GM21723 (cell line): ENCODE measurements around the gene GRIFIN.
"Not testable (repeated sequence)": the region's sequence is repeated elsewhere in the genome, so short reads cannot be mapped to it uniquely, and the experiment has no call there.

Source experiments
- ATAC-seq: cut with Tn5 transposase; IDR thresholded peaks from one replicate; pipeline ENCODE4 v1.9.1; 2021; ENCODE audit warnings: mild to moderate bottlenecking, moderate library complexity; ENCODE audit not compliant: unreplicated experiment

Gene GRIFIN

GRCh38 chr7:2480070-2480408 lies 3.8 kb upstream of the GRIFIN start:
- ATAC-seq, result no peak

GRCh38 chr7:2479276-2480069 lies 3.3 kb upstream of the GRIFIN start:
- ATAC-seq, result no peak

- no peak for ATAC-seq
These were observed 2.6 kb upstream of the GRIFIN start for GRCh38 chr7:2478800-2479199.

GRCh38 chr7:2478399-2478785 lies 2.2 kb upstream of the GRIFIN start:
- ATAC-seq, result no peak

- ATAC-seq, result no peak
These were observed 1.5 kb upstream of the GRIFIN start for GRCh38 chr7:2477447-2478398.

- no peak for ATAC-seq
These were observed 713 bp upstream of the GRIFIN start for GRCh38 chr7:2476776-2477446.

GRCh38 chr7:2475678-2476015 lies 551 bp downstream of the GRIFIN start:
- ATAC-seq, result no peak

GRCh38 chr7:2474813-2475677 lies 1.2 kb downstream of the GRIFIN start:
- no peak for ATAC-seq

GRCh38 chr7:2474224-2474623 lies 2.0 kb downstream of the GRIFIN start:
- no peak for ATAC-seq

- no peak for ATAC-seq
These were observed 2.6 kb downstream of the GRIFIN start for GRCh38 chr7:2473496-2474180.

GRCh38 chr7:2472739-2473138 lies 3.5 kb downstream of the GRIFIN start:
- no peak for ATAC-seq

GRCh38 chr7:2471396-2471795 lies 4.8 kb downstream of the GRIFIN start:
- no peak for ATAC-seq

- no peak for ATAC-seq
These were observed 5.2 kb downstream of the GRIFIN start for GRCh38 chr7:2471022-2471329.

- ATAC-seq, result no peak
These were observed 5.8 kb downstream of the GRIFIN start for GRCh38 chr7:2470204-2471021.

- ATAC-seq, result not testable (repeated sequence)
These were observed 6.6 kb downstream of the GRIFIN start for GRCh38 chr7:2469460-2470203.

- ATAC-seq, result no peak
These were observed 8.0 kb downstream of the GRIFIN start for GRCh38 chr7:2468227-2468626.

GRCh38 chr7:2466675-2467074 lies 9.5 kb downstream of the GRIFIN start:
- ATAC-seq, result no peak

- no peak for ATAC-seq
These were observed 10.3 kb downstream of the GRIFIN start for GRCh38 chr7:2465928-2466327.

GRCh38 chr7:2462731-2463130 lies 13.5 kb downstream of the GRIFIN start:
- no peak for ATAC-seq
